ENCODE data around the gene TBC1D2B. TPM values are rescaled to one million over a fixed set of nuclear protein-coding genes. Genes with fewer than 3 reads are reported as not detected.
"Not testable (repeated sequence)": the region's sequence is repeated elsewhere in the genome, so short reads cannot be mapped to it uniquely, and the experiment has no call there.

Gene TBC1D2B
- total and polyA plus RNA-seq, 4 donors = 21.8 to 62.9 (median 38.9) TPM

DNA sequence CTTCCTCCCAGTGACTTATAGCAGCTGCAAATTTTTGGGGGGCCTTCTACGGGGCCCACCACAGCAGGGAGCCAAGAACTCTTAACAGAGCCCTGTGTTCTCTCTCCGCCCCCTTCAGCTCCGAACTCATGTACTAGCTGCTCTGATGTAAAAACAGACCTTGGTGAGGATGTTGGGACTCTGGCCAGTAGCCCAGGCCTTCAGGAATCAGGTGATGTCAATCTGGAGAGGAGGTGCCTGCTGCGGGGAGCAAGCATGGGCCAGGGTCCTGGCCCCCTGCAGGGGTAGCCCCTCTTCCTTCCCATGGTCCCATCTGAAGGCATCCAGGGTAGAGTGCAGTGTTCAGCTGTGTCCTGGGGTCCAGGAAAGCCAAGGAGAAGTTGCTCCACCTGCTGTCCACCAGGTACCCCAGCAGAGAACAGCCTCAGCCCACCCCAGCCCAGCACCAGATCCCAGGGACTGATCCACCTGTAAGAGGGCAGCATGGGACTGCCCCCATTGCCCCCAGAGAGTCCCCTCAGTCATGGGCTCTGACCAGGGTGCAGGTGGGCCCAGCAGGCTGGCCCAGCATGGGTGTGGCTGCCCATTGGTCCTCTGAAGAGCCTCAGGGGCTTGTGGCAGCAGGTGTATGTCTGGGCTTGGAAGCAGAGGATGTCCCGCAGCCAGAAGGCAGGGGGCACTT, 126.3 kb downstream of the TBC1D2B start:
- not testable (repeated sequence) for DNase-seq; ATAC-seq (ENCODE audit: insufficient read depth, low FRiP score); H3K4me3 ChIP-seq; H3K9me3 ChIP-seq (ENCODE audit: control insufficient read depth in 4 of 4, insufficient read depth in 3 of 4, low read length in 3 of 4); H3K4me1 ChIP-seq (ENCODE audit: control insufficient read depth in 5 of 5, insufficient read depth in 5 of 5, low read length in 5 of 5); H3K27ac ChIP-seq (ENCODE audit: low read depth in 1 of 2, low read length in 1 of 2); H3K27me3 ChIP-seq (ENCODE audit: control insufficient read depth in 3 of 3, insufficient read depth in 3 of 3, low read length in 2 of 3); H3K36me3 ChIP-seq (ENCODE audit: control insufficient read depth in 4 of 4, insufficient read depth in 4 of 4, low read length in 4 of 4); H3K9ac ChIP-seq (ENCODE audit: insufficient read depth in 1 of 2, low read length in 2 of 2)
- 87 to 93% methylated on average over 4 of the region's 5 CpGs for WGBS, 2 donors

DNA sequence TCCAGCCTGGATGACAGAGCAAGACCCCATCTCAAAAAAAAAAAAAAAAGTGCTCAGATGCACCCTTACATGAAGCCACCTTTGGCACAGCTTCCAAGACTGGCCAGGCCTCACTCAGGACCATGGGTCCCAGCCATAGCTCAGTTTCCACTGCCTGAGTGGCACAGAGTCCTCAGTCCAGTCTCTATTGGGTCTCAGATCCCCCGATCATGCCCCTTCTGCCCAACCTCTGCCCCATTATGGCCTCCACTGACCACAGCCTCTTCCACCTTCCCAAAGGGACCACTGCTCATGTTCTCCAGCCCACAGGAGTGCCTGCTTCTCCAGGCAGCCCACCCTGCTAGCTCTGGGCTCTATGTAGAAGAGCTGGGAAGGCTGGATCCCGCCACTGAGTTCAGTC, 127.0 kb downstream of the TBC1D2B start:
- H3K9ac ChIP-seq (ENCODE audit: insufficient read depth in 1 of 2, low read length in 2 of 2); H3K27ac ChIP-seq (ENCODE audit: low read depth in 1 of 2, low read length in 1 of 2); H3K36me3 ChIP-seq (ENCODE audit: control insufficient read depth in 4 of 4, insufficient read depth in 4 of 4, low read length in 4 of 4); ATAC-seq (ENCODE audit: insufficient read depth, low FRiP score); H3K27me3 ChIP-seq (ENCODE audit: control insufficient read depth in 3 of 3, insufficient read depth in 3 of 3, low read length in 2 of 3); H3K4me1 ChIP-seq (ENCODE audit: control insufficient read depth in 5 of 5, insufficient read depth in 5 of 5, low read length in 5 of 5); DNase-seq; H3K4me3 ChIP-seq; H3K9me3 ChIP-seq (ENCODE audit: control insufficient read depth in 4 of 4, insufficient read depth in 3 of 4, low read length in 3 of 4): not testable (repeated sequence)
- WGBS, 2 donors = 93 to 100% methylated on average over 1 of the region's 2 CpGs

DNA sequence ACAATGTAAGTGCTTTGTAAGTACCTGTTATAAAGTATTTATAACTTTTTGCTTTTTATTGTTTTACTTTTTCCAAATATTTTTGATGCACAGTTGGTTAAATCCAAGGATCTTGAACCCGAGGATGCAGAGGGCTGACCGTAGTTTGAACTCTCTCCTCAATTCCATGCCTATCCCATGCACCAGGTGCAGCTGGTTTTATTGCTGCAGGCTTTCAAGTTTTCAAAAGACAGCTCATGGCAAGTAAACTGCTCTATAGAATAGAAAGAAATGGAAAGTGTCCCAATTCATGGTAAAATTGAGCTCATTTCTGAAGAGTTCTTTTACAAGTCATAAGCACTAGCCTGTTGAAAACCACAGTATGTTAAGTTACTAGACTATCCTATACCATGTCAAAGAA, 131.9 kb downstream of the TBC1D2B start:
- DNase-seq (no peak), ATAC-seq (ENCODE audit: insufficient read depth, low FRiP score) (no peak)
- H3K27me3 ChIP-seq (ENCODE audit: control insufficient read depth in 3 of 3, insufficient read depth in 3 of 3, low read length in 2 of 3) = no peaks in the 10 kb centered on the region
- no peaks in the 10 kb centered on the region for H3K36me3 ChIP-seq (ENCODE audit: control insufficient read depth in 4 of 4, insufficient read depth in 4 of 4, low read length in 4 of 4)
- no peak overlapping the region for H3K27ac ChIP-seq (ENCODE audit: low read depth in 1 of 2, low read length in 1 of 2)
- H3K9ac ChIP-seq (ENCODE audit: insufficient read depth in 1 of 2, low read length in 2 of 2) = no peak overlapping the region
- TF ChIP-seq, protein P1, sequence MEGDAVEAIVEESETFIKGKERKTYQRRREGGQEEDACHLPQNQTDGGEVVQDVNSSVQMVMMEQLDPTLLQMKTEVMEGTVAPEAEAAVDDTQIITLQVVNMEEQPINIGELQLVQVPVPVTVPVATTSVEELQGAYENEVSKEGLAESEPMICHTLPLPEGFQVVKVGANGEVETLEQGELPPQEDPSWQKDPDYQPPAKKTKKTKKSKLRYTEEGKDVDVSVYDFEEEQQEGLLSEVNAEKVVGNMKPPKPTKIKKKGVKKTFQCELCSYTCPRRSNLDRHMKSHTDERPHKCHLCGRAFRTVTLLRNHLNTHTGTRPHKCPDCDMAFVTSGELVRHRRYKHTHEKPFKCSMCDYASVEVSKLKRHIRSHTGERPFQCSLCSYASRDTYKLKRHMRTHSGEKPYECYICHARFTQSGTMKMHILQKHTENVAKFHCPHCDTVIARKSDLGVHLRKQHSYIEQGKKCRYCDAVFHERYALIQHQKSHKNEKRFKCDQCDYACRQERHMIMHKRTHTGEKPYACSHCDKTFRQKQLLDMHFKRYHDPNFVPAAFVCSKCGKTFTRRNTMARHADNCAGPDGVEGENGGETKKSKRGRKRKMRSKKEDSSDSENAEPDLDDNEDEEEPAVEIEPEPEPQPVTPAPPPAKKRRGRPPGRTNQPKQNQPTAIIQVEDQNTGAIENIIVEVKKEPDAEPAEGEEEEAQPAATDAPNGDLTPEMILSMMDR (IDR thresholded peaks at IDR 0.05; ENCODE audit: control extremely low read depth, extremely low read depth) = no peak
- 95 to 96% methylated on average over 2 of the region's 2 CpGs for WGBS, 2 donors
- H3K4me3 ChIP-seq = no peak overlapping the region
- H3K4me1 ChIP-seq (ENCODE audit: control insufficient read depth in 5 of 5, insufficient read depth in 5 of 5, low read length in 5 of 5) = peaks cover 0 to 10% (median 0%) of the 10 kb centered on the region in 5 donors
- no peaks in the 10 kb centered on the region for H3K9me3 ChIP-seq (ENCODE audit: control insufficient read depth in 4 of 4, insufficient read depth in 3 of 4, low read length in 3 of 4)

Small RNA genes lying within 50 kb of the gene (small RNA-seq; reads per million reads assigned to genes)
- not detected for gene RF00092 (ENCODE audit: low replicate concordance)

Other genes with a start within 250 kb of the TBC1D2B start
- under 1 TPM in 1 of 2 donors, not detected in 1; 0.25 TPM for gene SH2D7, start 14.8 kb upstream of the TBC1D2B start, total RNA-seq
- gene SH2D7, start 14.8 kb upstream of the TBC1D2B start, polyA plus RNA-seq = under 1 TPM in 1 of 2 donors, not detected in 1; 0.04 TPM
- gene CIB2, start 53.7 kb upstream of the TBC1D2B start, total RNA-seq = 1 to 10 TPM; 2.8 to 9.8 TPM
- 1 to 10 TPM in 1 of 2 donors, under 1 TPM in 1; 0.95 to 1.5 TPM for gene CIB2, start 53.7 kb upstream of the TBC1D2B start, polyA plus RNA-seq
- gene IDH3A, start 71.7 kb upstream of the TBC1D2B start, total RNA-seq = 10 to 100 TPM; 55.0 to 83.2 TPM
- 10 to 100 TPM; 28.6 to 36.0 TPM for gene IDH3A, start 71.7 kb upstream of the TBC1D2B start, polyA plus RNA-seq
- 1 to 10 TPM; 3.5 to 7.9 TPM for gene ACSBG1, start 156.9 kb upstream of the TBC1D2B start, total RNA-seq
- 1 to 10 TPM in 1 of 2 donors, under 1 TPM in 1; 0.47 to 1.5 TPM for gene ACSBG1, start 156.9 kb upstream of the TBC1D2B start, polyA plus RNA-seq
- 10 to 100 TPM; 42.7 to 74.6 TPM for gene DNAJA4, start 186.9 kb upstream of the TBC1D2B start, total RNA-seq
- gene DNAJA4, start 186.9 kb upstream of the TBC1D2B start, polyA plus RNA-seq = 10 to 100 TPM; 19.3 to 25.1 TPM
- 10 to 100 TPM; 45.1 to 64.9 TPM for gene SKIC8, start 221.9 kb upstream of the TBC1D2B start, total RNA-seq
- 10 to 100 TPM; 51.0 to 57.2 TPM for gene SKIC8, start 221.9 kb upstream of the TBC1D2B start, polyA plus RNA-seq

Data from lung (tissue), 13 donors.